OCI-LY7 (cell line): ENCODE data around the gene TSPAN17. TPM values are rescaled to one million over a fixed set of nuclear protein-coding genes. Genes with fewer than 3 reads are reported as not detected.

Experiments
- BruUV-seq: library from RNA; stranded (reverse); fragments of 400-500 nt; replicated peaks from 2 replicates; lab custom pipeline; 2021; lab: Mats Ljungman, UMichigan
- CTCF ChIA-PET: fragments of 300-600 bp; sonication (Branson Sonifier 250); formaldehyde crosslinking; loops from one replicate; lab custom pipeline; 2022; ENCODE audit warnings: antibody characterized with exemption; ENCODE audit not compliant: unreplicated experiment; lab: Charles Lee
- POLR2A ChIA-PET: fragments of 300-600 bp; sonication (Branson Sonifier 250); formaldehyde crosslinking; loops from one replicate; lab custom pipeline; 2022; ENCODE audit warnings: antibody characterized with exemption; lab: Charles Lee
- DNase-seq: peaks from one replicate; pipeline ENCODE4 v3.0.0-alpha.2; 2015; ENCODE audit warnings: low spot score
- H2AFZ ChIP-seq: fragments of 200-600 bp; sonication (generic), shearing (Covaris generic); 2 replicates; pipeline ENCODE4 v1.6.1; 2014; ENCODE audit warnings: mild to moderate bottlenecking, antibody characterized with exemption, low read length, moderate library complexity
- H3K27ac ChIP-seq: fragments of 200-600 bp; sonication (generic); 2 replicates; pipeline ENCODE4 v1.5.1; 2014; ENCODE audit warnings: mixed run types, low read depth, mild to moderate bottlenecking, moderate library complexity, low read length, inconsistent platforms; ENCODE audit not compliant: poor library complexity, severe bottlenecking
- H3K36me3 ChIP-seq: fragments of 200-600 bp; sonication (generic); 2 replicates; pipeline ENCODE4 v1.6.1; 2014; ENCODE audit warnings: mild to moderate bottlenecking, antibody characterized with exemption, low read length, moderate library complexity, mixed read lengths; ENCODE audit not compliant: insufficient read depth
- H3K4me1 ChIP-seq: fragments of 200-600 bp; sonication (generic); 2 replicates; pipeline ENCODE4 v1.5.1; 2014; ENCODE audit warnings: mild to moderate bottlenecking, low read length; ENCODE audit not compliant: insufficient read depth, poor library complexity, severe bottlenecking
- H3K4me2 ChIP-seq: fragments of 200-600 bp; sonication (generic); 2 replicates; pipeline ENCODE4 v1.6.1; 2014; ENCODE audit warnings: mild to moderate bottlenecking, low read length
- H3K4me3 ChIP-seq: fragments of 200-600 bp; sonication (generic); 2 replicates; pipeline ENCODE4 v1.5.1; 2014; ENCODE audit warnings: mild to moderate bottlenecking, low read depth, low read length; ENCODE audit not compliant: poor library complexity, severe bottlenecking
- H3K79me2 ChIP-seq: fragments of 200-600 bp; sonication (generic); 2 replicates; pipeline ENCODE4 v1.6.1; 2016; ENCODE audit warnings: low read depth, mild to moderate bottlenecking, low read length, moderate library complexity, mixed read lengths; ENCODE audit not compliant: insufficient read depth
- H3K9me2 ChIP-seq: fragments of 200-600 bp; sonication (generic); 2 replicates; pipeline ENCODE4 v1.6.1; 2016; ENCODE audit warnings: mild to moderate bottlenecking, low read length, mixed read lengths; ENCODE audit not compliant: insufficient read depth
- H3K9me3 ChIP-seq: fragments of 200-600 bp; sonication (generic); 2 replicates; pipeline ENCODE4 v1.6.1; 2014; ENCODE audit warnings: mild to moderate bottlenecking, mixed run types, low read length, mixed read lengths
- H4K20me1 ChIP-seq: fragments of 200-600 bp; sonication (generic); 2 replicates; pipeline ENCODE4 v1.6.1; 2014; ENCODE audit warnings: mild to moderate bottlenecking, antibody characterized with exemption, low read length, moderate library complexity, mixed read lengths; ENCODE audit not compliant: insufficient read depth
- CTCF ChIP-seq: fragments of 200-600 bp; sonication (generic); conservative IDR thresholded peaks from 2 replicates; pipeline ENCODE4 v1.5.1; 2014; ENCODE audit warnings: mild to moderate bottlenecking, antibody characterized with exemption, low read length, moderate library complexity, mixed read lengths
- EZH2phosphoT487 ChIP-seq: fragments of 200-600 bp; sonication (generic); IDR thresholded peaks from 2 replicates; pipeline ENCODE4 v1.6.1; 2018; ENCODE audit warnings: low read depth, borderline replicate concordance, mild to moderate bottlenecking, mixed run types, antibody characterized with exemption, low read length, moderate library complexity, mixed read lengths
- intact Hi-C: fragments of 100-400 bp; cut with micrococcal nuclease; formaldehyde crosslinking; loops from one replicate; pipeline ENCODE4 v1.10.0; 2022; ENCODE audit not compliant: unreplicated experiment
- total RNA-seq, 2 experiments: library from RNA; depleted of rRNA in 1 of 2; stranded (reverse); fragments of >200 nt in 1 of 2; shearing (Covaris generic) in 1 of 2; gene quantifications; 2 replicates each; pipeline ENCODE4 v1.2.3, GENCODE V29; 2014 to 2022

The TSPAN17 gene
- total RNA-seq, 2 experiments from 2014 or later = 9.3 to 23.3 TPM

GRCh38 chr5:176691524-176691923 is 44.2 kb downstream of the TSPAN17 start:
- Histone ChIP-seq H3K36me3 (no peaks in the 10 kb centered on the region), H3K9me3 (no peaks in the 10 kb centered on the region), H3K79me2 (no peaks in the 10 kb centered on the region), H3K4me1 (no peaks in the 10 kb centered on the region), H3K4me3 (no peak overlapping the region), H4K20me1 (no peaks in the 10 kb centered on the region), H3K4me2 (no peak overlapping the region), H3K9me2 (no peaks in the 10 kb centered on the region), H2AFZ (no peak overlapping the region), H3K27ac (no peak overlapping the region)
- intact Hi-C loops = no loop called here
- BruUV-seq = no TSS peak
- POLR2A ChIA-PET = interaction anchor here (1.0 to 1.3 kb wide), 2 partner anchors 24 to 31 kb away, joined by 3 read pairs; no protein-coding TSS in a partner anchor
- CTCF ChIA-PET = no interaction called here
- no peak for DNase-seq
- TF ChIP-seq CTCF (no peak), EZH2phosphoT487 (no peak)

- Histone ChIP-seq H3K4me1 (no peaks in the 10 kb centered on the region), H2AFZ (no peak overlapping the region), H3K4me3 (no peak overlapping the region), H3K36me3 (no peaks in the 10 kb centered on the region), H3K79me2 (no peaks in the 10 kb centered on the region), H3K4me2 (no peak overlapping the region), H3K27ac (no peak overlapping the region), H3K9me3 (no peaks in the 10 kb centered on the region), H3K9me2 (no peaks in the 10 kb centered on the region), H4K20me1 (no peaks in the 10 kb centered on the region)
- intact Hi-C loops = no loop called here
- TF ChIP-seq EZH2phosphoT487 = no peak
- TF ChIP-seq CTCF = no peak
- CTCF ChIA-PET = no interaction called here
- no peak for DNase-seq
- POLR2A ChIA-PET = no interaction called here
- no TSS peak for BruUV-seq
Measured at GRCh38 chr5:176692326-176692725, 45.0 kb downstream of the TSPAN17 start.

- no peak for DNase-seq
- Histone ChIP-seq H3K79me2 (no peaks in the 10 kb centered on the region), H3K4me2 (no peak overlapping the region), H3K9me2 (no peaks in the 10 kb centered on the region), H3K4me3 (no peak overlapping the region), H3K27ac (no peak overlapping the region), H3K4me1 (no peaks in the 10 kb centered on the region), H2AFZ (no peak overlapping the region), H3K36me3 (no peaks in the 10 kb centered on the region), H3K9me3 (no peaks in the 10 kb centered on the region), H4K20me1 (no peaks in the 10 kb centered on the region)
- BruUV-seq = no TSS peak
- POLR2A ChIA-PET = interaction anchor here (0.6 to 0.9 kb wide), 3 partner anchors 11 to 42 kb away, joined by 3 to 4 read pairs (median 3); no protein-coding TSS in a partner anchor
- TF ChIP-seq CTCF = no peak
- no peak for TF ChIP-seq EZH2phosphoT487
- intact Hi-C loops = no loop called here
- CTCF ChIA-PET = no interaction called here
Measured at GRCh38 chr5:176692839-176693476, 45.7 kb downstream of the TSPAN17 start.
